HUDEP-2 (cell line): ENCODE data around the gene S100A7.

ENCODE experiments used
- DNase-seq, 76 experiments: peaks; one replicate each; lab custom pipeline; 2025; ENCODE audit not compliant: unreplicated experiment in 76 of 76; lab: John Stamatoyannopoulos, UW

Gene S100A7

DNA sequence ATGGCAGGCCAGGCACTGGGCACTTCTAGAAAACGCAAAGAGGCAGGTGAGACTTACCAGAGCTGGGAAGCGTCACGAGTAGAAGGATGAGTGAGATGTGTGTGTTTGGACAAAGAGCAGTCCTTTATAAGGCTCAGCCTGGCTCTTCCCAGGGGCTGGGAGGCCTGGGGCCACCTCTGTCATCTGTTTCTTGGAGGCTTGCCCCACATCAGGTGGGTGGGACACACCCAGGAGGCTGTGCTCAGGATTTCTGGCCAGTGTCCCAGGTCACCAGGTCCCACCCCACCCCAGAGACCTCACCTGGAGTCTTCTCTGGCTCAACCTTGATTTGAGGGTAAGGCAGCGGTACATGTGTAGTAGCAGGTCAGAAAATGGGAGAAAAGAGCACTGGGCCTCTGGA, at the start of gene S100A7:
TSS of gene S100A7 (minus strand) at position 101 of the 400 bp plus-strand sequence. CDS start 1,638 bp downstream, outside the sequence.
- no peak for DNase-seq

DNA sequence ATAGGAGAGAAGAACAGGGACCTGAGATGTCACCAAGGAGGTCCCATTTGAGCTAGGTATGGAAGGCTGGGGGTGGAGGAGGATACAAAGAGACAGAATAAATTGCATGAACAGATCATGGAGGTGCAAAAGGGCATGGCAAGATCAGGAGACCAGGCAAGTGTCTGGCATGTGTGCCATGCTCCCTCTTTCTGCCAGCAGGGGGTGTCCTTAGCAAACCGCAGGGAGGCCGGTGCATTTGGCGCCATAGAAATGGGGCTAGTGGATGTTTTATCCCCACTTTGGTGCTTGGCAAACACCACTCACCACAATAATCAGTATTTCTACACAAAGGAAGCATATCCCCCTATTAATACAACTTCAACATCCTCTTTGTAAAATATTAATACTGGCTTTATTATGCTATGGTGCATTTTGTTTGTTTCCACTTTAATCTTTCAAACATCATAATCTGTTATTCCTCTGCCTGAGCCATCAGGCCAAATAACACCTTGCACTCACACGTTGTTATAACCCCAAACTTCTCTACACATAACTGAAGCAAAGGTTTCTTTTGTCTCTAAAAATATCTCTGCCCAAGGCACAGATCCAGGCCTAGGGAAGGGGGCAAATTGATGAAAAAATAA, 49.4 kb upstream of the S100A7 start:
- DNase-seq = peak in 68 of 76 experiments; percentile 17 to 84 (median 64)

DNA sequence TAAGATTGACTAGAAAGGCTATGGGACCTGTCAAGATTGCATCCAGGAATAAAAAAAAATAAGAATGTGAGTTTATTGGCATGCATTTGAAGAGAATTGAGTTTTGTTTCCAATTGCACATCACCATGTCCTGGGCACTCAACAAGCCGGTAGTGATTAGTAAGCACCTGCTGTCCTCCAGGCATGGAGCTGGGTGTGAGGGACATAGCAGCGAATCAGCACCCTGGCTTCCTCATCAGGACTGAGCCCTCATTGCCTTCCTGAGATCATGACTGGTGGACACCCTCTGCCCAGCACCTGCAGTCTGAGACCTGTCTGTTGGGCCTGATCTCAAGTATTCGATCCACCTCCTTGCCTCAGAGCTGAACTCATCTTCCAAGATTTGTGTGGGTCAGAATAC, 48.6 kb upstream of the S100A7 start:
- no peak for DNase-seq

DNA sequence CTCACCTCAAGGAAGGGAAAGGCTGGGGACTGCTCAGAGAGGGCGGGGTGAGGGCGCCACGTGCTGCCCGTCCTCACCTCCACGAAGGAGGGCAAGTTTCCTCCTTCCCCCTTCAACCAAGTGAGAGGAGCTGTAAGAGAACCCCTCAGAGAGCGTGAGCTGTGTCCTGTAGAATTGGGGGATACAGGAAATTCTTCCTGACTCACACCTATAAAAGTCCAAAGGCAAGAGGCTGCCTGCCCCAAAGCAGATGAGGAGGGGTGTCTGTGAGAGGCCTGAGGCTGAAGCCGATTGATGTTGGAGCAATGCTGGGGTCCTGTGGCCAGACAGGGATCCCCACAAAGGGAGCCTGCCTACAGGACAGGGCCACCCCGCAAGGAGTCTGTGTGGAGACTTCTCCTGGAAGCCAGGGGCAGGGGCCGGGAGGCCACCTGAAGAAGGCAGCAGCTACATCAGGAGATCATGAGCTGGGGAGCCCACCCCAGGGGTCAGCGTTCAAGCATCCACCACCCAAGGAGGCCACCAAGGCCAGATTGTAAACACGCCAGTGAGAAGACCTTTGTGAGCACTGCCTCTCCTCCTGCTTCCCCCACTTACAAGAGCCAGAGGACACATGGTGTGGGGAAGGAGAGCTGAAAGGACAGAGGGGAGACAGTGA, 47.6 kb upstream of the S100A7 start:
- DNase-seq = no peak

DNA sequence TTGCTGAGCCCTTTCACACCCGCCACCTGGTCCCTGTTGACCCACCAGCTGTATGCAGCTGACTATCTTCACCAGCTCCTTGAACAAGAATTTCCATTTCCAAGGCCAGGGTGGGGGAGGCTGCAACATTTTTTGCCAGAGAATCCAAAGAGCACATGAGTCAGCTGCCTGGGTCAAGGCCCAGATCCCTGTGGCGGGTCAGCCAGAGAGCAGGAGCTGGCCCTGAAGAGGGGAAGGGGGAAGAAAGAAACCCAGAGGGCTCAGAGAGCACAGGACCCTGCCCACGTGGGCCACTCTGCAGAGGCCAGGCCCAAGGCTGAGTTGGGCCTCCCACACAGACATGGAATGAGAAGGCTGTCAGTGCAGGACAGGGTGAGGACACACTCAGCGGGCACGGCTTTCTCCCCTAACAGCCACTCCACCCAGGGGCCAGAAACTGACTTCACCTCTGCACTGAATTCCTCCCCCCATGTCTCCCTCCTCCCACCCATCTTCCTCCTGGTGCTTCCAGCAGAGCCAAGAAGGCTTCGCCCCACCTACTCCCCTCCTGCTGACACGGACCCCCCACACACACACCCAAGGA, 46.5 kb upstream of the S100A7 start:
- DNase-seq = peak in 1 of 76 experiments; percentile 10

DNA sequence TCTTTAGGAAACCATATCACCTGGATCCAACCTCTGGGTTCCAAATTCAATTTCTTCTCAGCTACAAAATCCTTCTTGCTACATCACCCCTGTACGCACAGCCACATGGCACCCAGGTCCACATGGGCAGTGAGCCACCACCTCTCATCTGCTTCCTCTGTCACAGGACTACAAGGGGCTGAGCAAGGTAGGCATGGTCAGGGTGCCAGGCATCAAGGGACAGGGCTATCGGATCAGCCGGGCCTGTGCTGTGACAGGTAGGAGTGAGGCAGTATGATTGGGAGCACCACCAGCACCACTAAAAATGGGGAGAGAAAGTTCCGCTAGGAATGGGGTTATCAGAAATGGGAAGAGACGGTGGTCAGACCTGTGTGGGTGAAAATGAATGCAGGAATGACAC, 45.9 kb upstream of the S100A7 start:
- DNase-seq = no peak

DNA sequence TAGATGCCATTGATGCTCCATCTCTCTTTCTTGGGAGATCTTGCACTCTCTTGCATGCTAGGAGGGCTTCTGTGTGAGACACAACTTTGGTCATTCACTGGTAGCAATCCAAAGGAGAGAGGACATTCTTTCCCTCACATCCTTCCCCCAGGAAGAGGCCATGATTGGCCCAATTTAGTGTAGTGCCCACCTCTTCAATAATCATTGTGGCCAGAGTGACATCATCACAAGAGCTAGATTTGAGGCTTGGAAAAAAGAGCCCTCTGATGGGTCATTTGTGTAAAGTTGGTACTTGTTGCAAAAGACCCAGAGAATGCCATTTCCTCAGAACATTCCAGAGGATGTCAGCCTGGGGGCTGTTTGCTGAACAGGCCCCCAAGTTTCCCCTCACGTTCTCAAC, 45.1 kb upstream of the S100A7 start:
- no peak for DNase-seq

DNA sequence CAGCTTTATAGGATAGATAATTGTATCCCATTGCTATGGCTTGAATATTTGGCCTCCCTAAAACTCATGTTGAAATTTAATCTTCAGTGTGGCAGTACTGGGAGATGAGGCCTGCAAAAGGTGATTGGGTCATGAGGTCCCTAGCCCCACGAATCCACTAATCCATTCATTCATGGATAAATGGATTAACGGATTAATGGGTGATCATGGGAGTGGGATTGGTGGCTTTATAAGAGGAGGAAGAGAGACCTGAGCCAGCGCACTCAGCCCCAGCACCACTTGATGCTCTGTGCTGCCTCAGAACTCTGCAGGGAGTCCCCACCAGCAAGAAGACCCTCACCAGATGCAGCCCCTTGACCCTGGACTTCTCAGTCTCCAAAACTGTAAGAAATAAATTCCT, 43.3 kb upstream of the S100A7 start:
- no peak for DNase-seq

DNA sequence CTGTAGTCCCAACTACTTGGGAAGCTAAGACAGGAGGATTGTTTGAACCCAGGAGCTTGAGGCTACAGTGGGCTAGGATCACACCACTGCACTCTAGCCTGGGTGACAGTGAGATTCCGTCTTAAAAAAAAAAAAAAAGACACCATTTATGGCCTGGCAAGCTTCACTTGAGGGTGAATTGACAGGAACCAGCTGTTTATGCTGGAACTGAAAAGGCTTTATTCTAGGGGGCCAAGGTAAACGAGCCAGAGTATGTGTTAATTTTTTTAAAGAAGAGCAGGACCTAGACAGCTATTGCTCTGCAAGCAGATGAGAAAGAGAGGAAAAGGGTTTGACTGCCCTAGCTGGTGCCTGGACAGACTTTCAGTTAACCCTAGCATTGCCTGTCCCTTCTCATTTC, 38.3 kb upstream of the S100A7 start:
- DNase-seq = no peak

DNA sequence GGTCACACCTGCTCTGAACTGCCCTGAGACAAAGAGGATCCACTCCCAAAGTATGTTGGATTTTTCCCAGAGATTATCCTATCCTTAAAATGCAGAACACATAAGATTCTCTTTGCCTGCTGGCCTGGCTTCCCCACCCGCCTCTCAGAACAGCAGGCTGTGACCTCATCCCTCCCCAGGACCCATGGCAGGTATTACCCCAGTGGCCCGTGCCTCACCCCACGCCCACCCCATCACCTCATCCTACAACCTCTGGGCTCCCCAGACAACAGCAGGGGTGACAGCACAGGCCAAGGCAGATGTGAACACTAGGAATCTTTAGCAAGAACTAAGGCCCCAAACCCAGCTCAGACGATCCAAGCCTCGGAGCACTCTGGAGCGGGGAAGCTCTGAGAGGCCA, 35.1 kb upstream of the S100A7 start:
- no peak for DNase-seq

DNA sequence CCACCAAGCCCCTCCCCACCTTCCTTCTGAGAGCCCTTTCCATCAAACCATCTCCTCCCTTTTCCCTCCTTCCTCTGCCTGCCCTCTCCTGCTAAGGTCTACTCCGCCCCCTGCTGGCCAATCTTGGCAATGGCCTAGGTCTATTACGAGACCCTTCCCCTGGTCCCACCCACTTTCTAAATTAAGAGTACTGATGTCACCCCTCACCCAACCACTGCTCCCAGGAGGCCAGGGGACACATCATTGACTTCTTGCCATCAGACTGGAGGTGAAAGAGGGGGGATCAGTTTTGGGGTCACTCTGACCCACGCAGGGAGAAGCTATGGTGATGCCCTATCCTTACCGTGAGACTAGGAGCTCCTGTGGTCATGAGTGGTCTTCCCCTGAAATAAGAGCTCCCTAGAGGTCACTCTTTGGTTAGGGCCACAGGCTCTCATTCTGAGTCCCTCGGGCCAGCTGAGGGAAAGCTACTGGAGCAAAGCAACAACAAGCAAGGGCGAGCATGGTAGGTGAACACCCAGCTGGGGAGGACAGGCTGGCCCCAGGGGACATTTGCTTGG, 34.6 kb upstream of the S100A7 start:
- DNase-seq = peak in 56 of 76 experiments; percentile 5 to 72 (median 40)

DNA sequence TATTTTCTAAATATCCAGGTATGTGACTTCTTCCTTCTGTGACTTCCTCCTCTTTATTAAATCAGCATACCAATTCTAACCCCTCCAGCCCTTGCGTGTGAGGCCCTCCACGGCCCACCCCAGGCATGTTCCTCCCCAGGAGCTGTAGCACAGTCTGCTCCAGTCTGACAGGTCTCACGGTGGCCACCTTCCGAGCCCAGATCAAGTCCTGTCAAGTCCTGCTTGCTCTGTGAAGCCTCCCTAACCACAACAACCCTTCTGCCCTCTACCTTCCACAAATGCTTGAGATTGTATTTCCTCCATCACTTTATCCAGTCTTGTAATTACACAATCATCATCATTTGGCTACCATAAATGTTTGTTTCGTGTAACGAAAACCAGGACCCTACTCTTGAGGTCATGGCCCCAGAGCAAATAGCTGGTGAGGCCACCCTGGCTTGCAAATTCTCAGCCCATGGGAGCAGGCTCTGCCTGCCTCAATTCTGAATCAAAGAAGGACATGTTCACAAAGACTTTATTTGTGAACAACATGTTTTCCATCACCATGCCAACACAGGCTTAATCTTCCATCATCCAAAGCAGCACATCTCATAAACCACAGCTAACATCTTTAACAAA, 33.0 kb upstream of the S100A7 start:
- DNase-seq = no peak

DNA sequence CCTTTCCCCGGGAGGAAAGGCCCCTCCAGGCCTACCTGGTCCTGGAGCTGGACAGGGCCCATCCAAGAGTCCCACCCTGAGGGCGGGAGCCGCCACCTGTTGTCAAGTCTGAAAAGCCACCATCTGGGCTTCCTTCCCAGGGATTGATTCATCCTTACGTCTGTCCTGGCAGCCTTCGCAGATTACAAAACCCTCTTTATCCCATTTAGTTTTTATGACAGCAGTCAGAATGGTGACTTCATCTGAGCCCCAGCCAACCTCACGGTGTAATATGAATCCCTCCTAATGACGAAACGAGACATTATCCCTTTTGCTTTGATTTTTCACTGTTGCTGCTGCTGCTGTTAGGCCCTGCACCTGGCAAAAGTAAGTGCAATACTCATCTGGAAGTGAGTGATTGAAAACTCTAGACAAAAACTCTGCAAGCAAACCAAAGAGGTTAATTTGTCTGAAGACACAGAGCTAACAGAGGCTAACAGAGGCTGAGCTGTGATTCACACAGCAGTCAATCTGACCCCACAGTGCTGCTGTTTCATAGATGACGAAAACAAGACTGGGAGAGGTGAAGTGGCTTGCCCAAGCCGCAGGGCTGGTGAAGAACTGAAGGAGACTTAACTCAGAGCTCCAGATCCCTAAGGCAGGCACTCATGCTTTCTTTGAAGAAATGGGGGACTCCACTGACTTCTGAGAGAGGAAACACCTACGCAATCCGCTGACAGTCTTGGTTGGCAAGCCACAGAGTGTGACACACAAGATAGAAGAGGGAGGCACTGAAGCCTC, 30.0 kb upstream of the S100A7 start:
- peak in 1 of 76 experiments; percentile 0 for DNase-seq

DNA sequence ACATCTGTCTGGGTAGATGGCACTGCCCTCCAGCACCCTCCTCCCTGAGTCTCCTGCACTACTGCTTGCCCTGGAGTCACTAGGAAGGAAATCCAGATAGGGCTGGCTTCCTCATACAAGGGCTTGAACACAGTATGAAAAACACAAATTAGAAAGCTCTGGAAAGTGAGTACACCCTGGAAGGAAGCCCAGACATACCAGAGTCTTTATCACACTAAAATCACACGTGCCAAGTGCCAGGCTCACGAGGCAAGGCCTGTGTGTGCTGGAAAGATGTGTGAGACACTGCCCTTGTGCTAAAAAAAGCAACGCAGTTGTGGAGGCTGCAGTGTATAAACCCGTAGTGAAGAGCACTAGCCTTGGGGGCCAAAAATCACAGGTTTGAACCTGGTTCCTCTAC, 28.3 kb upstream of the S100A7 start:
- DNase-seq = peak in 56 of 76 experiments; percentile 7 to 80 (median 36)

DNA sequence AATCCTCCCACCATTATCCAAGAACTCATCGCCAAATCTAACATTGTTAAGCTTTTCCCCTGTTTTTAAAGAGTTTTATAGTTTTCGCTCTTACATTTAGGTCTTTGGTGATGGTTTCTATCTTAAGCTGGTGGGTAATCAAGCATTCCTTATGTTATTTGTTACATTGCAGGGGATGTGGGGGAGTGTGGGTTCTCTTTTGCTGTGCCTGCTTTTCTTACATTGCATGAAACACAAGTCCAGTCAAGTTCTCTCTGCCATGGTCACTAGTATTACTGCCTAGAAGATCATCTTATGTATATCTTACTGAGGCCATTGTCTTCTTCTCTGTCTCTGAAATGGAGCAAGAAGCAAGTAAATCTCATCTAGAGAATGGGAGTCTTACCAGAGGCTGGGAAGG, 27.3 kb upstream of the S100A7 start:
- DNase-seq = no peak

DNA sequence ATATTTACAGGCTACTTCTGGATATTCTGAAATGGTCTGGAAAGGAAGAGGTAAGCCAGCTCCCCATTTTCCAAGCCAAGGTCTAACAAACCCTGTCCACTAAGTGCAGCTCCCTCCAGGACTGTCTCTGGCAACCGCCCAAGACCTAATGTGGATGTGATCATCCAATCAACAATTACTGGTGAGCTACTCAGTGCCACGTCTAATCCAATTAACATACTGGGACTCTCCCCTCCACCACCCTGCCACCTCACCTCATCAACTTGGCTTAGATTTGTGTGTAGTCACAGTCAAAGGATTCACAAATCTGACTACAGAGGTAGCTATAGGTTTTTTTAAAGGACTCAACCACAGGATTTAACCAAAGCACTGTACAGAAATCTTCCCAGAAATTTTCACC, 25.4 kb upstream of the S100A7 start:
- peak in 1 of 76 experiments; percentile 2 for DNase-seq

DNA sequence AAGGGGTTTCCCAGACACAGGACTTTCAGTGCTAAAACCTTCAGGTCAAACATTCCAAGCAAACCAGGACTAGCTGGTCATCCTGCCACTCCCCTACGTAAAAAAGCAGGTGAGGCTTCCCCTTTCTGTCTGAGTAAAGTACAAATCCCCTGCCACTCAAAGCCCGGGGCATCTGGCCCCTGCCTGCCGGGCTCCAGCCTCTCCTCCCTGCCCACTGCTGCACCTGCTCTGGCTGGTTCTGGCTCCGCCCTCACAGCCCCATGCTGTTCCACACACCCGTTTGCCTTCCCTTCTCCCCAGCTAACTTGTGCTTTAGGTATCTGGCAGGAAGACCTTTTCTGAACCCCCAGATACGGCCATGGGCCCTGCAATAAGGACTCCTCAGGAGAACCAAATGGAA, 23.3 kb upstream of the S100A7 start:
- no peak for DNase-seq

DNA sequence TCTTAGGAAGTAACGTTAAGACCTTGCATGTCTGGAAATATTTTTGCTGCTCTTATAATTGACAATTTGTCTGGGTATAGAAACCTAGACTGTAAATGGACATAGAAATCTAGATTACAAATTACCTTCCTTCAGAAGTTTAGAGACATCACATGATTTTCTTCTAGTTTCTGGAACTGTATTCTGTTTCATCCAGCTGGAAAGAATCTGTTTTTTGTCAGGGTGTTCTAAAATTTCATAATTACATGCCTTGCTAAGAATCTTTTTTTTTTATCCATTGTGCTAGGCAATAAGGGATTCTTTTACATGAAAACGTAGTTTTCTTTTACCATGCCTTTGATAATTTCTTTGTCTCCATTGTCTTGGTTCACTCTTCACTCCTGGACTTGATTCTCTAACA, 20.7 kb upstream of the S100A7 start:
- no peak for DNase-seq

DNA sequence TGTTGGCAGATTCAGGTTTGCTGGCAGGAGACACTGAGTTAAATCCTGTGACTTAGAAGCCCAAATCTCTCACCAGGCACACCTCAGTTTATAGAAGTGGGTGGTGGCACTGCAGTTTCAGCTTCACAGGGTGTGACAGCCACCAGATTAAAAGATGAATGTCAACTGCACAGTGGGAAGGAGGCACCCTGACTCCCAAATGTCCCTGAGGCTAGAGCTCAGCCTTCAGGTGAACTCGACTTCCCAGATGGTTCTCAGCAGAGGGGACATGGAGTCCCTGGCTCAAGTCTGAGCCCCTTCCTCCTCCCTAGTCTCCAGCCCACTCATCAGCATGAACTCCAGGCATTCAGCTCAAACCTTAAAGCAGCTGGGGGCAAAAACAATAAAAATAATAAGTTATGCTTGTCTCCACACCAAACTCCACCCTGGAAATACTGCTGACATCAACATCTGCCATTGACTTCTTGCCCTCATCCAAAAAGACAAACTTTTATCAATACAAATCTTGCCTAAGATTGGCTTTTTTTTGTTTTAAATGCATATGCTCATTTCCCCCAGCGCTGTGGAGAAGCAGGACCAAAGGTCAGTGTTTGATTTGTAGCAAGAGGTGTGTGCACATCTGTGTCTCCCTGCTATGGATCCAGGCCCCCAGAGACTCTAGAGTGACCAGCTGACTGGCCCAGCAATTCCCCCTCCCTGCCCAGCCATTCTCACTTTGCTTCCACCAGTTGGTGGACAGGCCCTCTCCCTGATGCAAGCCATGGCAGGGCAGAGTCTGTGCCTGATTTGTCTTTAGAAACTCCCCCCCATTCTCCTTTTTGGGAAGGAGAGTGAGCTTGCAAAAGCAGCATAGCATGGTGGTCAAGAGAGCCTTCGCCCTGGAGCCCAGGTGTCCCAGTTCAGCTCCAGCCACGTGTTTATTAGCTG, 18.5 kb upstream of the S100A7 start:
- DNase-seq = no peak
